ENCODE data around the gene CAMTA2.

- TF ChIP-seq GATA2 (IDR thresholded peaks at IDR 0.05; ENCODE audit: low read depth, low read length) (no peak), GATA3 (IDR thresholded peaks at IDR 0.05; ENCODE audit: low read depth, low read length) (no peak)
These were observed 43.3 kb downstream of the CAMTA2 start for GRCh38 chr17:4944163-4944553.

All from SH-SY5Y (cell line).